GM12878 (cell line): ENCODE data around the gene CLEC2A. TPM values are rescaled to one million over a fixed set of nuclear protein-coding genes. Genes with fewer than 3 reads are reported as not detected.

Experiments used
- ATAC-seq: fragments of 200-7000 bp; cut with Tn5 transposase; 3 replicates; pipeline ENCODE4 v1.9.1; 2020; ENCODE audit warnings: mild to moderate bottlenecking, moderate library complexity
- BruUV-seq: library from RNA; stranded (reverse); fragments of 400-500 nt; replicated peaks from 2 replicates; lab custom pipeline; 2021; lab: Mats Ljungman, UMichigan
- CTCF ChIA-PET: fragments of 300-600 bp; sonication (Branson Sonifier 250); formaldehyde crosslinking; extraction: SDS; loops from one replicate; lab custom pipeline; 2021; ENCODE audit warnings: inconsistent platforms; lab: Yijun Ruan, JAX
- POLR2A ChIA-PET: fragments of 350-600 bp; formaldehyde crosslinking; extraction: SDS; loops from one replicate; lab custom pipeline; 2021; ENCODE audit warnings: inconsistent platforms; lab: Charles Lee
- RAD21 ChIA-PET: fragments of 300-600 bp; sonication (Branson Sonifier 250); formaldehyde crosslinking; loops from one replicate; lab custom pipeline; 2023; ENCODE audit warnings: antibody characterized with exemption; ENCODE audit not compliant: unreplicated experiment; lab: Charles Lee
- SMC1A ChIA-PET: fragments of 300-600 bp; sonication (Branson Sonifier 250); formaldehyde crosslinking; loops from one replicate; lab custom pipeline; 2023; ENCODE audit not compliant: unreplicated experiment, uncharacterized antibody; lab: Charles Lee
- DNase-seq: peaks from one replicate; pipeline ENCODE4 v3.0.0-alpha.2; 2011; ENCODE audit warnings: low read depth, low spot score
- FAIRE-seq: peaks from 3 replicates; lab custom pipeline; 2011; peaks lifted over from hg19 to GRCh38; lab: Jason Lieb, UNC
- H2AFZ ChIP-seq: 2 replicates; pipeline ENCODE4 v1.6.0; 2011; ENCODE audit warnings: low read depth, low read length, control low read depth; ENCODE audit not compliant: control insufficient read depth
- H3K27ac ChIP-seq: 2 replicates; pipeline ENCODE4 v1.5.1; 2011; ENCODE audit warnings: control low read depth; ENCODE audit not compliant: control insufficient read depth, insufficient read depth
- H3K27me3 ChIP-seq, 2 experiments: replicated peaks in 1 of 2; 2 replicates each; pipeline versions ENCODE4 v1.6.0 to v1.6.1; 2011; ENCODE audit warnings: low read length in 1 of 2; ENCODE audit not compliant: control insufficient read depth in 2 of 2, insufficient read depth in 2 of 2
- H3K36me3 ChIP-seq, 2 experiments: 2 replicates each; pipeline ENCODE4 v1.5.1; 2011; ENCODE audit warnings: low read length in 1 of 2; ENCODE audit not compliant: control insufficient read depth in 2 of 2, insufficient read depth in 2 of 2
- H3K4me1 ChIP-seq: 2 replicates; pipeline ENCODE4 v1.6.1; 2011; ENCODE audit warnings: mild to moderate bottlenecking, low read length, moderate library complexity, mixed read lengths; ENCODE audit not compliant: control insufficient read depth, insufficient read depth
- H3K4me2 ChIP-seq: 2 replicates; pipeline ENCODE4 v1.6.0; 2011; ENCODE audit warnings: control low read depth; ENCODE audit not compliant: control insufficient read depth, insufficient read depth
- H3K4me3 ChIP-seq: fragments of 200-600 bp; sonication (generic); 2 replicates; pipeline ENCODE4 v1.5.1; 2016
- H3K79me2 ChIP-seq: 2 replicates; pipeline ENCODE4 v1.6.0; 2011; ENCODE audit warnings: low read length; ENCODE audit not compliant: control insufficient read depth, insufficient read depth
- H3K9ac ChIP-seq: 2 replicates; pipeline ENCODE4 v1.8.0; 2011; ENCODE audit warnings: low read length, control low read depth, mixed read lengths; ENCODE audit not compliant: control insufficient read depth, insufficient read depth
- H3K9me3 ChIP-seq: replicated peaks from 3 replicates; pipeline ENCODE4 v1.5.1; 2011; ENCODE audit warnings: mild to moderate bottlenecking, low read length; ENCODE audit not compliant: control insufficient read depth, insufficient read depth
- H4K20me1 ChIP-seq: 2 replicates; pipeline ENCODE4 v1.6.0; 2011; ENCODE audit not compliant: control insufficient read depth, insufficient read depth
- BACH1 ChIP-seq: fragments of 450-650 bp; IDR thresholded peaks from 2 replicates; pipeline ENCODE4 v1.6.1; 2017; ENCODE audit warnings: mild to moderate bottlenecking, borderline replicate concordance
- CBFB ChIP-seq: IDR thresholded peaks from 2 replicates; pipeline ENCODE4 v1.6.1; 2016; ENCODE audit warnings: antibody characterized with exemption, low read depth
- ESRRA ChIP-seq: IDR thresholded peaks from 2 replicates; pipeline ENCODE4 v1.6.1; 2012; ENCODE audit warnings: mild to moderate bottlenecking, low read length, improper control_type of control experiment
- ETV6 ChIP-seq, 2 experiments: fragments of 450-650 bp in 1 of 2; IDR thresholded peaks in 1 of 2; conservative IDR thresholded peaks in 1 of 2; 2 replicates each; pipeline ENCODE4 v1.6.1; 2014; ENCODE audit warnings: antibody characterized with exemption in 1 of 2, borderline replicate concordance in 1 of 2, low read depth in 1 of 2, mild to moderate bottlenecking in 1 of 2, moderate library complexity in 1 of 2
- FOXM1 ChIP-seq: IDR thresholded peaks from 2 replicates; pipeline ENCODE4 v1.6.1; 2012; ENCODE audit warnings: low read depth, mild to moderate bottlenecking, inconsistent platforms, low read length, moderate library complexity
- HDAC6 ChIP-seq: fragments of 200-600 bp; sonication (generic); IDR thresholded peaks from one replicate; pipeline ENCODE4 v1.8.0; 2017; ENCODE audit warnings: antibody characterized with exemption; ENCODE audit not compliant: unreplicated experiment
- MTA2 ChIP-seq: fragments of 450-650 bp; IDR thresholded peaks from 2 replicates; pipeline ENCODE4 v1.6.1; 2016; ENCODE audit warnings: low read depth, mild to moderate bottlenecking, moderate library complexity
- MXI1 ChIP-seq: fragments of 150-350 bp; IDR thresholded peaks from 2 replicates; pipeline ENCODE4 v1.6.1; 2011; ENCODE audit warnings: low read depth, mild to moderate bottlenecking, inconsistent platforms, low read length, improper control_type of control experiment
- MYC ChIP-seq: IDR thresholded peaks from 2 replicates; pipeline ENCODE4 v1.6.1; 2011; ENCODE audit warnings: mild to moderate bottlenecking, low read length, moderate library complexity, inconsistent platforms; ENCODE audit not compliant: insufficient read depth, insufficient replicate concordance, insufficient read length, severe bottlenecking
- NR2C2 ChIP-seq: IDR thresholded peaks from 2 replicates; pipeline ENCODE4 v1.6.1; 2011; ENCODE audit warnings: borderline replicate concordance, low read depth; ENCODE audit not compliant: control insufficient read depth, insufficient read length
- PAX5 ChIP-seq: IDR thresholded peaks from 2 replicates; pipeline ENCODE4 v1.6.1; 2011; ENCODE audit warnings: low read depth, low read length, borderline replicate concordance
- RAD51 ChIP-seq: fragments of 450-650 bp; IDR thresholded peaks from 2 replicates; pipeline ENCODE4 v1.6.1; 2016; ENCODE audit warnings: moderate library complexity, mild to moderate bottlenecking, inconsistent platforms
- SMARCA5 ChIP-seq: fragments of 450-650 bp; IDR thresholded peaks from 2 replicates; pipeline ENCODE4 v1.6.1; 2017; ENCODE audit warnings: mild to moderate bottlenecking
- SPI1 ChIP-seq: IDR thresholded peaks from 2 replicates; pipeline ENCODE4 v1.6.1; 2011; ENCODE audit warnings: low read depth, mild to moderate bottlenecking, low read length, moderate library complexity, borderline replicate concordance; ENCODE audit not compliant: insufficient read depth
- SREBF1 ChIP-seq: IDR thresholded peaks from 2 replicates; pipeline ENCODE4 v1.6.1; 2012; ENCODE audit warnings: mild to moderate bottlenecking, low read length
- SUZ12 ChIP-seq: fragments of 200-600 bp; sonication (generic); IDR thresholded peaks from one replicate; pipeline ENCODE4 v1.6.1; 2018; ENCODE audit warnings: antibody characterized with exemption, mild to moderate bottlenecking; ENCODE audit not compliant: unreplicated experiment
- TAF1 ChIP-seq: IDR thresholded peaks from 2 replicates; pipeline ENCODE4 v1.6.1; 2011; ENCODE audit warnings: mild to moderate bottlenecking, low read depth, low read length, borderline replicate concordance
- TCF7 ChIP-seq: IDR thresholded peaks from 2 replicates; pipeline ENCODE4 v1.6.1; 2014; ENCODE audit warnings: antibody characterized with exemption, borderline replicate concordance
- ZNF207 ChIP-seq: fragments of 450-650 bp; IDR thresholded peaks from 2 replicates; pipeline ENCODE4 v1.6.1; 2014; ENCODE audit warnings: antibody characterized with exemption, mild to moderate bottlenecking, borderline replicate concordance
- ZNF24 ChIP-seq: fragments of 450-650 bp; IDR thresholded peaks from 2 replicates; pipeline ENCODE4 v1.6.1; 2017; ENCODE audit warnings: antibody characterized with exemption, mild to moderate bottlenecking
- WGBS: methylation state at CpG from one replicate; pipeline ENCODE4 v1.1.6; 2016; ENCODE audit warnings: low lambda C conversion rate; ENCODE audit not compliant: insufficient replicate concordance, insufficient coverage; ENCODE audit errors: missing lambda C conversion rate; 5-methylcytosine and 5-hydroxymethylcytosine counted together
- in situ Hi-C: fragments of 300-500 bp; cut with MboI; formaldehyde crosslinking; loops from 9 replicates; pipeline ENCODE4 v1.14.3; 2018; ENCODE audit warnings: mixed read lengths
- intact Hi-C: fragments of 100-400 bp; cut with micrococcal nuclease; formaldehyde crosslinking; loops from one replicate; pipeline ENCODE4 v1.14.2; 2022; ENCODE audit not compliant: unreplicated experiment
- polyA plus RNA-seq, 11 experiments: library from polyadenylated mRNA; depleted of rRNA in 4 of 11; unstranded in 6 of 11; stranded (reverse) in 5 of 11; fragments of >200 nt; fragmentation: Nextera tagmentation in 4 of 11; fragmentation: Illumina TruSeq in 1 of 11; extraction: Ambion mirVana in 4 of 11; extraction: Trizol in 1 of 11; gene quantifications; 1 replicate in 1 of 11; 2 replicates in 10 of 11; pipeline versions ENCODE4 v1.2.1 to v1.2.3, GENCODE V29; 2011 to 2016; ENCODE audit warnings: inconsistent platforms in 2 of 11, missing spikeins in 2 of 11, low read depth in 1 of 11
- total RNA-seq, 4 experiments: library from RNA; depleted of rRNA in 3 of 4; stranded (reverse); fragments of >200 nt in 3 of 4; fragmentation: Illumina TruSeq in 1 of 4; extraction: Trizol in 1 of 4; gene quantifications; 2 replicates each; pipeline versions ENCODE4 v1.2.1 to v1.2.3, GENCODE V29; 2013 to 2021
- TF ChIP-seq, protein P1 (sequence below): fragments of 450-650 bp; conservative IDR thresholded peaks from 2 replicates; pipeline ENCODE4 v1.6.1; 2017; ENCODE audit warnings: mild to moderate bottlenecking, moderate library complexity
- TF ChIP-seq, protein P2 (sequence below): IDR thresholded peaks from 2 replicates; pipeline ENCODE4 v1.6.1; 2011; ENCODE audit warnings: borderline replicate concordance, low read depth, mild to moderate bottlenecking, moderate library complexity, low read length; ENCODE audit not compliant: insufficient read depth, poor library complexity, severe bottlenecking

Gene CLEC2A
- total and polyA plus RNA-seq, 10 of the 15 experiments (the other 5 are each of a cell fraction or from before 2014, with no cell fraction given): not detected

DNA sequence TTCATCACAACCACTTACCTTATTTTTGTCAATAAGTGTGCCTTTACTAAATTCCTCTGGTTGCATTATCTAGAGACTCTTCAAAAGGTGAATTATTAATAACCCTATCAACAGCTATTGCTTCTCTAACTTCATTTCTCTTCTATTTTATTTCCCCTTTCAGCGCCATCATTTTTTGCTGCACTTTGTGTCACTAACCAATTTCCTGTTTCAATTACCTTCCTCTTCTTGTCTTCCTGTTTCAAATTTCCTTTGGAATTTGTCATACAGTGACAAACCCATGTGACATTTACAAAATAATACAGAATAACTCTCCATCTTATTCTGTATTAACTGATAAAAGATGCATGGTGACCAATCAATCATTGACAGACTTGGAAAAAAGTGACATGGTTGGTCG, 12.2 kb upstream of the CLEC2A start (continued):
- no peak for TF ChIP-seq MXI1
- TF ChIP-seq MYC: no peak
- TF ChIP-seq SPI1: no peak
- no peak for TF ChIP-seq HDAC6
- no peak for TF ChIP-seq RAD51
- TF ChIP-seq ETV6 (conservative IDR thresholded peaks at IDR 0.05 in 1 of 2, IDR thresholded peaks at IDR 0.05 in 1 of 2; ENCODE audit: borderline replicate concordance in 1 of 2, low read depth in 1 of 2): no peak
- TF ChIP-seq CBFB: no peak
- TF ChIP-seq, all 136 proteins: peak for 0

DNA sequence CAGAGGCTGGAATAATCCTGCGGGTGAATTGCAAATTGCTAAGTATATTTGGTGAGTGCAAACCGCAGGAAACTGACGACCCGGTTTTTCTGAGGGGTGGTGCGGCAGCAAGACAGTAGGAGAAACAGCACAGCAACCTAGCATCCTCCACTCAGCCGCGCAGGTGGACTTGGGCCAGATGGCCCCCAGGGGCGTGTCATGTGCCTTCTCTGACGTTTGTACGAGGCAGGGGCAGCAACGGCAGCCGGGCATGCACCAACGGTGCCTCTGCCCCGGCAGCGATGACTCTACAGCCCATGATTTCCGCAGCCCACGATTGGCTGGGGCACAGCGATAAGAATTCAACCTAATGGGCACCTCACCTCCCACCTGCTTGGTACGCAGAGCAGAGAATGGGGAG, 11.1 kb upstream of the CLEC2A start:
- FAIRE-seq (no peak), DNase-seq (no peak), ATAC-seq (no peak)
- no peaks in the 10 kb centered on the region for H3K9me3 ChIP-seq
- no peak overlapping the region for H3K9ac ChIP-seq
- ChIA-PET CTCF (interaction anchor here (0.8 kb wide), 1 partner anchor 21 kb away, joined by 3 read pairs; no protein-coding TSS in a partner anchor), SMC1A (interaction anchor here (0.7 to 1.3 kb wide), 3 partner anchors 16 to 144 kb away, joined by 3 to 6 read pairs (median 3); no protein-coding TSS in a partner anchor), RAD21 (interaction anchor here (0.5 kb wide), 1 partner anchor 190 kb away, joined by 3 read pairs; no protein-coding TSS in a partner anchor), POLR2A (no interaction called here)
- H3K4me3 ChIP-seq: no peak overlapping the region
- peaks cover 0 to 3% of the 10 kb centered on the region in 2 experiments; a peak in 2 of 4 replicates for H3K27me3 ChIP-seq
- H2AFZ ChIP-seq: no peak overlapping the region
- in situ Hi-C loops: no loop called here
- peaks cover 9% of the 10 kb centered on the region for H3K4me1 ChIP-seq
- H4K20me1 ChIP-seq: no peaks in the 10 kb centered on the region
- H3K27ac ChIP-seq: no peak overlapping the region
- intact Hi-C loops: no loop called here
- no peaks in the 10 kb centered on the region for H3K36me3 ChIP-seq
- no peak overlapping the region for H3K4me2 ChIP-seq
- BruUV-seq: no TSS peak
- WGBS: 29% methylated on average over 18 of the region's 19 CpGs
- H3K79me2 ChIP-seq: no peaks in the 10 kb centered on the region
- no peak for TF ChIP-seq PAX5
- TF ChIP-seq FOXM1: no peak
- no peak for TF ChIP-seq SREBF1
- no peak for TF ChIP-seq NR2C2
- TF ChIP-seq SUZ12: no peak
- TF ChIP-seq TAF1: no peak
- no peak for TF ChIP-seq SMARCA5
- TF ChIP-seq, protein P1, sequence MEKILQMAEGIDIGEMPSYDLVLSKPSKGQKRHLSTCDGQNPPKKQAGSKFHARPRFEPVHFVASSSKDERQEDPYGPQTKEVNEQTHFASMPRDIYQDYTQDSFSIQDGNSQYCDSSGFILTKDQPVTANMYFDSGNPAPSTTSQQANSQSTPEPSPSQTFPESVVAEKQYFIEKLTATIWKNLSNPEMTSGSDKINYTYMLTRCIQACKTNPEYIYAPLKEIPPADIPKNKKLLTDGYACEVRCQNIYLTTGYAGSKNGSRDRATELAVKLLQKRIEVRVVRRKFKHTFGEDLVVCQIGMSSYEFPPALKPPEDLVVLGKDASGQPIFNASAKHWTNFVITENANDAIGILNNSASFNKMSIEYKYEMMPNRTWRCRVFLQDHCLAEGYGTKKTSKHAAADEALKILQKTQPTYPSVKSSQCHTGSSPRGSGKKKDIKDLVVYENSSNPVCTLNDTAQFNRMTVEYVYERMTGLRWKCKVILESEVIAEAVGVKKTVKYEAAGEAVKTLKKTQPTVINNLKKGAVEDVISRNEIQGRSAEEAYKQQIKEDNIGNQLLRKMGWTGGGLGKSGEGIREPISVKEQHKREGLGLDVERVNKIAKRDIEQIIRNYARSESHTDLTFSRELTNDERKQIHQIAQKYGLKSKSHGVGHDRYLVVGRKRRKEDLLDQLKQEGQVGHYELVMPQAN: no peak
- TF ChIP-seq, protein P2, sequence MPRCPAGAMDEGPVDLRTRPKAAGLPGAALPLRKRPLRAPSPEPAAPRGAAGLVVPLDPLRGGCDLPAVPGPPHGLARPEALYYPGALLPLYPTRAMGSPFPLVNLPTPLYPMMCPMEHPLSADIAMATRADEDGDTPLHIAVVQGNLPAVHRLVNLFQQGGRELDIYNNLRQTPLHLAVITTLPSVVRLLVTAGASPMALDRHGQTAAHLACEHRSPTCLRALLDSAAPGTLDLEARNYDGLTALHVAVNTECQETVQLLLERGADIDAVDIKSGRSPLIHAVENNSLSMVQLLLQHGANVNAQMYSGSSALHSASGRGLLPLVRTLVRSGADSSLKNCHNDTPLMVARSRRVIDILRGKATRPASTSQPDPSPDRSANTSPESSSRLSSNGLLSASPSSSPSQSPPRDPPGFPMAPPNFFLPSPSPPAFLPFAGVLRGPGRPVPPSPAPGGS: no peak
- no peak for TF ChIP-seq BACH1
- no peak for TF ChIP-seq TCF7
- TF ChIP-seq ZNF207: no peak
- no peak for TF ChIP-seq MTA2
- no peak for TF ChIP-seq ESRRA
- no peak for TF ChIP-seq ZNF24
